Neuronal stem cell (in vitro differentiated cells): ENCODE results near the gene FCHSD2.

ENCODE experiments used
- DNase-seq: peaks from one replicate; pipeline ENCODE4 v3.0.0-alpha.2; 2013; ENCODE audit warnings: low spot score
- H2AFZ ChIP-seq: one replicate; pipeline ENCODE4 v1.6.1; 2013; ENCODE audit warnings: mild to moderate bottlenecking, low read length, inconsistent platforms
- H2AK5ac ChIP-seq: 2 replicates; pipeline ENCODE4 v1.6.1; 2013; ENCODE audit warnings: low read depth, mild to moderate bottlenecking, inconsistent platforms, low read length, moderate library complexity, mixed read lengths
- H2BK120ac ChIP-seq: 2 replicates; pipeline ENCODE4 v1.6.1; 2013; ENCODE audit warnings: low read depth, mild to moderate bottlenecking, inconsistent platforms, low read length, moderate library complexity, mixed read lengths
- H2BK12ac ChIP-seq: one replicate; pipeline ENCODE4 v1.6.1; 2013; ENCODE audit warnings: low read length, inconsistent platforms
- H2BK15ac ChIP-seq: 2 replicates; pipeline ENCODE4 v1.6.1; 2013; ENCODE audit warnings: mild to moderate bottlenecking, low read length, inconsistent platforms, mixed read lengths
- H2BK5ac ChIP-seq: one replicate; pipeline ENCODE4 v1.6.1; 2013; ENCODE audit warnings: inconsistent platforms, mild to moderate bottlenecking, low read length, moderate library complexity
- H3K14ac ChIP-seq: one replicate; pipeline ENCODE4 v1.6.1; 2013; ENCODE audit warnings: low read length, inconsistent platforms
- H3K18ac ChIP-seq: 2 replicates; pipeline ENCODE4 v1.6.1; 2013; ENCODE audit warnings: low read length, inconsistent platforms
- H3K23ac ChIP-seq: 2 replicates; pipeline ENCODE4 v1.6.1; 2013; ENCODE audit warnings: low read depth, mild to moderate bottlenecking, mixed read lengths, low read length, inconsistent platforms; ENCODE audit not compliant: poor library complexity
- H3K27ac ChIP-seq: replicated peaks from 3 replicates; pipeline ENCODE4 v1.5.1; 2013; ENCODE audit warnings: low read length, inconsistent platforms
- H3K27me3 ChIP-seq, 3 experiments: 2 replicates each; pipeline ENCODE4 v1.6.1; 2013; ENCODE audit warnings: low read length in 3 of 3, mild to moderate bottlenecking in 2 of 3, inconsistent platforms in 1 of 3, low read depth in 1 of 3, mixed read lengths in 1 of 3, moderate library complexity in 1 of 3; ENCODE audit not compliant: control insufficient read depth in 3 of 3, insufficient read depth in 3 of 3
- H3K36me3 ChIP-seq, 2 donors: replicated peaks in 1 of 2; 2 replicates each; pipeline ENCODE4 v1.6.1; 2013; ENCODE audit warnings: low read length in 2 of 2; ENCODE audit not compliant: control insufficient read depth in 2 of 2, insufficient read depth in 2 of 2
- H3K4ac ChIP-seq: 2 replicates; pipeline ENCODE4 v1.6.1; 2013; ENCODE audit warnings: inconsistent platforms, mild to moderate bottlenecking, low read length, moderate library complexity
- H3K4me1 ChIP-seq, 2 donors: 1 replicate in 1 of 2; 2 replicates in 1 of 2; pipeline ENCODE4 v1.6.1; 2013; ENCODE audit warnings: low read length in 2 of 2, low read depth in 1 of 2; ENCODE audit not compliant: control insufficient read depth in 2 of 2, insufficient read depth in 1 of 2
- H3K4me2 ChIP-seq: one replicate; pipeline ENCODE4 v1.6.1; 2013; ENCODE audit warnings: mild to moderate bottlenecking, low read length, inconsistent platforms; ENCODE audit not compliant: insufficient read depth, poor library complexity, severe bottlenecking
- H3K4me3 ChIP-seq, 2 donors: 2 replicates each; pipeline ENCODE4 v1.5.1; 2013; ENCODE audit warnings: low read length in 2 of 2, mild to moderate bottlenecking in 2 of 2, inconsistent platforms in 1 of 2, moderate library complexity in 1 of 2
- H3K79me1 ChIP-seq: one replicate; pipeline ENCODE4 v1.6.1; 2013; ENCODE audit warnings: low read depth, mild to moderate bottlenecking, inconsistent platforms, low read length, moderate library complexity
- H3K9ac ChIP-seq: one replicate; pipeline ENCODE4 v1.6.1; 2013; ENCODE audit warnings: mild to moderate bottlenecking, low read depth, low read length, inconsistent platforms; ENCODE audit not compliant: poor library complexity
- H3K9me3 ChIP-seq, 2 donors: replicated peaks in 1 of 2; 2 replicates each; pipeline versions ENCODE3 to v1.6.1; 2013; ENCODE audit warnings: low read length in 2 of 2, mild to moderate bottlenecking in 2 of 2, inconsistent platforms in 1 of 2, low read depth in 1 of 2, mixed read lengths in 1 of 2, moderate library complexity in 1 of 2; ENCODE audit not compliant: control insufficient read depth in 2 of 2, insufficient read depth in 1 of 2
- H4K8ac ChIP-seq: one replicate; pipeline ENCODE4 v1.6.1; 2013; ENCODE audit warnings: low read depth, mild to moderate bottlenecking, inconsistent platforms, low read length, moderate library complexity
- H4K91ac ChIP-seq: one replicate; pipeline ENCODE4 v1.6.1; 2013; ENCODE audit warnings: low read length, low read depth, mild to moderate bottlenecking, inconsistent platforms; ENCODE audit not compliant: poor library complexity
- WGBS, 2 donors: extraction: QIAGEN DNeasy Blood & Tissue Kit; methylation state at CpG; one replicate each; pipeline ENCODE4 v1.1.7; 2013; ENCODE audit warnings: missing lambda C conversion rate in 2 of 2, mixed read lengths in 1 of 2; ENCODE audit not compliant: insufficient read length in 2 of 2, insufficient replicate concordance in 1 of 2; ENCODE audit errors: extremely low coverage in 2 of 2; 5-methylcytosine and 5-hydroxymethylcytosine counted together

Gene FCHSD2

GRCh38 chr11:72962084-72962483 lies 180.0 kb downstream of the FCHSD2 start:
- Histone ChIP-seq H2BK15ac (no peak overlapping the region), H3K18ac (no peak overlapping the region), H3K27ac (no peak overlapping the region), H2AFZ (no peak overlapping the region), H3K27me3 (no peaks in the 10 kb centered on the region), H3K4me2 (no peak overlapping the region), H3K14ac (no peak overlapping the region), H2AK5ac (no peak overlapping the region), H3K9ac (no peak overlapping the region), H2BK5ac (no peak overlapping the region), H3K36me3 (peaks cover 0 to 9% of the 10 kb centered on the region in 2 donors), H3K4me3 (no peak overlapping the region), H4K91ac (no peak overlapping the region), H3K23ac (no peak overlapping the region), H4K8ac (no peak overlapping the region), H2BK12ac (no peak overlapping the region), H3K9me3 (peaks cover 0 to 2% of the 10 kb centered on the region in 2 donors), H3K4me1 (peaks cover 0 to 2% of the 10 kb centered on the region in 2 donors), H3K4ac (no peak overlapping the region), H2BK120ac (no peak overlapping the region), H3K79me1 (no peaks in the 10 kb centered on the region)
- no CpG with 5 or more reads among the region's 4 CpGs for WGBS, 2 donors
- DNase-seq: no peak

GRCh38 chr11:72959998-72960731 lies 182.0 kb downstream of the FCHSD2 start:
- Histone ChIP-seq H3K9me3 (peaks cover 0 to 2% of the 10 kb centered on the region in 2 donors), H2BK15ac (no peak overlapping the region), H2BK12ac (no peak overlapping the region), H3K36me3 (peaks cover 0 to 6% of the 10 kb centered on the region in 2 donors), H2BK5ac (no peak overlapping the region), H3K18ac (no peak overlapping the region), H3K9ac (no peak overlapping the region), H3K27me3 (no peaks in the 10 kb centered on the region), H4K91ac (no peak overlapping the region), H2AK5ac (no peak overlapping the region), H2BK120ac (no peak overlapping the region), H4K8ac (no peak overlapping the region), H3K4ac (no peak overlapping the region), H3K14ac (no peak overlapping the region), H3K27ac (no peak overlapping the region), H3K4me1 (peaks cover 0 to 5% of the 10 kb centered on the region in 2 donors), H3K4me3 (no peak overlapping the region), H3K79me1 (no peaks in the 10 kb centered on the region), H2AFZ (no peak overlapping the region), H3K4me2 (no peak overlapping the region), H3K23ac (no peak overlapping the region)
- no peak for DNase-seq
- WGBS, 2 donors: no CpG with 5 or more reads among the region's 3 CpGs

- H2BK120ac ChIP-seq: no peak overlapping the region
- WGBS, 2 donors: no CpG with 5 or more reads among the region's 2 CpGs
These were observed 183.3 kb downstream of the FCHSD2 start for GRCh38 chr11:72958791-72959190.

GRCh38 chr11:72955466-72955865 lies 186.7 kb downstream of the FCHSD2 start:
- no peak overlapping the region for H2BK12ac ChIP-seq
- no peak overlapping the region for H2BK15ac ChIP-seq
- H3K18ac ChIP-seq: no peak overlapping the region
- H3K14ac ChIP-seq: no peak overlapping the region
- H3K4me2 ChIP-seq: no peak overlapping the region
- no CpG with 5 or more reads among the region's 1 CpG for WGBS, 2 donors
- H2AK5ac ChIP-seq: no peak overlapping the region
- no peak overlapping the region for H3K23ac ChIP-seq
- H3K27ac ChIP-seq: no peak overlapping the region
- H2BK5ac ChIP-seq: no peak overlapping the region
- no peak overlapping the region for H2BK120ac ChIP-seq
- H4K8ac ChIP-seq: no peak overlapping the region
- peaks cover 0 to 6% of the 10 kb centered on the region in 2 donors for H3K36me3 ChIP-seq
- H3K79me1 ChIP-seq: no peaks in the 10 kb centered on the region
- H2AFZ ChIP-seq: no peak overlapping the region
- H3K27me3 ChIP-seq: no peaks in the 10 kb centered on the region
- no peak for DNase-seq
- H3K4me3 ChIP-seq: no peak overlapping the region
- no peak overlapping the region for H3K4ac ChIP-seq
- peaks cover 0 to 4% of the 10 kb centered on the region in 2 donors for H3K4me1 ChIP-seq
- H3K9me3 ChIP-seq: peaks cover 0 to 2% of the 10 kb centered on the region in 2 donors
- H3K9ac ChIP-seq: no peak overlapping the region
- no peak overlapping the region for H4K91ac ChIP-seq

More at GRCh38 chr11:72958791-72959190, 183.3 kb downstream of the FCHSD2 start:
- Histone ChIP-seq H3K4me3 (no peak overlapping the region), H2BK5ac (no peak overlapping the region), H3K79me1 (no peaks in the 10 kb centered on the region), H3K27ac (no peak overlapping the region), H2BK12ac (no peak overlapping the region), H2BK15ac (no peak overlapping the region), H3K14ac (no peak overlapping the region), H4K8ac (no peak overlapping the region), H2AFZ (no peak overlapping the region), H3K27me3 (no peaks in the 10 kb centered on the region), H3K18ac (no peak overlapping the region), H3K9me3 (peaks cover 0 to 2% of the 10 kb centered on the region in 2 donors), H4K91ac (no peak overlapping the region), H3K23ac (no peak overlapping the region), H3K4me1 (peaks cover 0 to 5% of the 10 kb centered on the region in 2 donors), H3K9ac (no peak overlapping the region), H3K36me3 (peaks cover 0 to 6% of the 10 kb centered on the region in 2 donors), H3K4ac (no peak overlapping the region), H2AK5ac (no peak overlapping the region), H3K4me2 (no peak overlapping the region)
- no peak for DNase-seq
